Psoas muscle (tissue), 8 donors: ENCODE data around the gene PRSS50. TPM values are rescaled to one million over a fixed set of nuclear protein-coding genes. Genes with fewer than 3 reads are reported as not detected.

ENCODE experiments used
- ATAC-seq, 4 donors: fragments of 200-7000 bp; cut with Tn5 transposase; one replicate each; pipeline ENCODE4 v1.9.1; 2020; ENCODE audit warnings: moderate library complexity in 3 of 4, mild to moderate bottlenecking in 2 of 4
- DNase-seq, 2 donors: peaks; one replicate each; pipeline ENCODE4 v3.0.0-alpha.2; 2020
- H3K27ac ChIP-seq: fragments of 200-600 bp; one replicate; pipeline ENCODE4 v1.8.0; 2022
- H3K27me3 ChIP-seq, 3 donors: fragments of 200-600 bp in 1 of 3; one replicate each; pipeline versions ENCODE4 v1.6.1 to v1.8.0; 2013 to 2022; ENCODE audit warnings: low read length in 2 of 3, mild to moderate bottlenecking in 2 of 3, moderate library complexity in 1 of 3; ENCODE audit not compliant: insufficient read depth in 3 of 3
- H3K36me3 ChIP-seq, 2 donors: fragments of 200-600 bp in 1 of 2; one replicate each; pipeline versions ENCODE4 v1.6.1 to v1.8.0; 2013 to 2022; ENCODE audit warnings: low read depth in 1 of 2, mild to moderate bottlenecking in 1 of 2, moderate library complexity in 1 of 2; ENCODE audit not compliant: insufficient read depth in 1 of 2
- H3K4me1 ChIP-seq: fragments of 200-600 bp; one replicate; pipeline ENCODE4 v1.8.0; 2022
- H3K4me3 ChIP-seq: fragments of 200-600 bp; one replicate; pipeline ENCODE4 v1.8.0; 2022; ENCODE audit warnings: mild to moderate bottlenecking
- H3K9me3 ChIP-seq: fragments of 200-600 bp; one replicate; pipeline ENCODE4 v1.8.0; 2022
- WGBS, 3 donors: extraction: QIAGEN DNeasy Blood & Tissue Kit; methylation state at CpG; one replicate each; pipeline versions ENCODE4 v1.1.6 to v1.1.7; 2013; 5-methylcytosine and 5-hydroxymethylcytosine counted together
- intact Hi-C, 2 donors: fragments of 100-400 bp; cut with DNase I; formaldehyde crosslinking; loops; one replicate each; pipeline versions ENCODE4 v1.11.0 to v1.14.2; 2022
- polyA plus RNA-seq, 3 donors: library from polyadenylated mRNA; stranded (reverse); fragments of 200-250 nt; gene quantifications; one replicate each; pipeline ENCODE4 v1.2.3, GENCODE V29; 2013
- total RNA-seq, 4 donors: library from RNA; stranded (reverse); fragmentation: NEBNext Ultra II Directional in 2 of 4; extraction: Animal tissue kit (Norgen Biotek cat#: 25700) in 2 of 4; gene quantifications; one replicate each; pipeline versions ENCODE4 v1.2.1 to v1.2.4, GENCODE V29; 2021 to 2023
- TF ChIP-seq, protein P1 (sequence below): fragments of 200-600 bp; IDR thresholded peaks from one replicate; pipeline ENCODE4 v1.8.0; 2022; ENCODE audit warnings: antibody characterized with exemption
- donor health status: healthy with polysubstance abuse.
- donor health status: DM: no; HTN: no; CAD: no; lungs with moderate emphysema.
- donor health status: Bipolar disorder and iron deficiency.
- donor health status: healthy.
- donor health status: DM: yes; HTN: yes; CAD: no.
- donor health status: DM: no; HTN: no; CAD: no.
- donor health status: DM: no; HTN: no; CAD: no.
- donor health status: DM: yes; HTN: yes; CAD: no.

Gene PRSS50
- total and polyA plus RNA-seq, 7 donors = 0.01 to 0.34 (median 0.14) TPM; not detected in 1

DNA sequence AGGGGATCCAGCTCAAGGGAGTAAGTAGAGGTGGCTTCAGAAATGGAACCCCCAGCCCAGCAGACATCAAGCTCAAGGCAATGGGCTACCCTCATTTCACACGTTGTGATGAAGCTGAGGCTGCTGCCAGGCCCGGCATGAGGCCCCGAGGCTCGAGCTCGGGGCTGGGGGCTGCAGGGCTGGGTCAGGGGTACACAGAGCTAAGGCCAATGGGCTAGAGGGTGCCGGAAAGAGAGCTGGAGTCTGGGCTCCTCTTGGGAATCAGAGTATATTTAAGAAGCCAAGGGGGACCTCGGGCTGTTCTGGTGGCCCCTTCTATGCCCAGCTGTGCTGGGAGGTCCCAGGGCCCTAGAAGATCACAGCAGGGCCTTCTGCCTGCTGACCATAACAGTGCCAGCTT lies 7.4 kb downstream of the PRSS50 start:
- DNase-seq (no peak), ATAC-seq (no peak)
- intact Hi-C loops = no loop called here
- Histone ChIP-seq H3K9me3 (no peaks in the 10 kb centered on the region), H3K4me1 (peaks cover 20% of the 10 kb centered on the region), H3K4me3 (no peak overlapping the region), H3K36me3 (peaks cover 0 to 8% of the 10 kb centered on the region in 2 donors), H3K27me3 (no peaks in the 10 kb centered on the region), H3K27ac (no peak overlapping the region)
- WGBS, 3 donors = 82 to 91% (median 86%) methylated on average over 6 to 7 of the region's 7 CpGs
- TF ChIP-seq, protein P1, sequence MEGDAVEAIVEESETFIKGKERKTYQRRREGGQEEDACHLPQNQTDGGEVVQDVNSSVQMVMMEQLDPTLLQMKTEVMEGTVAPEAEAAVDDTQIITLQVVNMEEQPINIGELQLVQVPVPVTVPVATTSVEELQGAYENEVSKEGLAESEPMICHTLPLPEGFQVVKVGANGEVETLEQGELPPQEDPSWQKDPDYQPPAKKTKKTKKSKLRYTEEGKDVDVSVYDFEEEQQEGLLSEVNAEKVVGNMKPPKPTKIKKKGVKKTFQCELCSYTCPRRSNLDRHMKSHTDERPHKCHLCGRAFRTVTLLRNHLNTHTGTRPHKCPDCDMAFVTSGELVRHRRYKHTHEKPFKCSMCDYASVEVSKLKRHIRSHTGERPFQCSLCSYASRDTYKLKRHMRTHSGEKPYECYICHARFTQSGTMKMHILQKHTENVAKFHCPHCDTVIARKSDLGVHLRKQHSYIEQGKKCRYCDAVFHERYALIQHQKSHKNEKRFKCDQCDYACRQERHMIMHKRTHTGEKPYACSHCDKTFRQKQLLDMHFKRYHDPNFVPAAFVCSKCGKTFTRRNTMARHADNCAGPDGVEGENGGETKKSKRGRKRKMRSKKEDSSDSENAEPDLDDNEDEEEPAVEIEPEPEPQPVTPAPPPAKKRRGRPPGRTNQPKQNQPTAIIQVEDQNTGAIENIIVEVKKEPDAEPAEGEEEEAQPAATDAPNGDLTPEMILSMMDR = no peak

DNA sequence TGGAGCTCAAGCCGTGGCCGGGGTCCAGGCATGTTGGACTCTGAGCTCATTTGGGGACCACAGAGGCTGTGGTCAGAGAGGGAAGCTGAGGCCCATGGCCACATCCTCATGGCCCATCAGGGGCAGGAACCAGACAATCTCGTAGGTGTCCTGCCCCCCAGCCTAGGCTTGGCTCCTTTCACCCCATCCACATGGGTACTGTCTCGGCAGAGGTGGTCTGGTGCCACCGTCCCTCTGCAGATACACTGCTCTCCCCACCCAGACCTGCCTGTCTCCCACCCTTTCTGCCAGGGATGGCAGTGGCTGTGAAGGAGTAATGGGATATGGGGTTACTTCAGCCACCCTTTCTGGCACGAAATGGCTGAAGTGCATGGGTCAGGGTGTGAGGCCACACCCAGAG lies 7.9 kb downstream of the PRSS50 start:
- H3K27ac ChIP-seq = no peak overlapping the region
- peaks cover 24% of the 10 kb centered on the region for H3K4me1 ChIP-seq
- H3K27me3 ChIP-seq = no peaks in the 10 kb centered on the region
- no peak overlapping the region for H3K4me3 ChIP-seq
- intact Hi-C loops = loop anchor here (5.0 to 10.0 kb wide), 4 partner anchors 155 to 615 kb away; partner anchors contain the start of gene MYL3 (in 1 of the 2)
- TF ChIP-seq, protein P1 = no peak
- H3K9me3 ChIP-seq = no peaks in the 10 kb centered on the region
- ATAC-seq (no peak), DNase-seq (peak in 1 of 2 donors; percentile 23)
- peaks cover 0 to 8% of the 10 kb centered on the region in 2 donors for H3K36me3 ChIP-seq
- WGBS, 3 donors = 79 to 89% (median 84%) methylated on average over 6 of the region's 6 CpGs

DNA sequence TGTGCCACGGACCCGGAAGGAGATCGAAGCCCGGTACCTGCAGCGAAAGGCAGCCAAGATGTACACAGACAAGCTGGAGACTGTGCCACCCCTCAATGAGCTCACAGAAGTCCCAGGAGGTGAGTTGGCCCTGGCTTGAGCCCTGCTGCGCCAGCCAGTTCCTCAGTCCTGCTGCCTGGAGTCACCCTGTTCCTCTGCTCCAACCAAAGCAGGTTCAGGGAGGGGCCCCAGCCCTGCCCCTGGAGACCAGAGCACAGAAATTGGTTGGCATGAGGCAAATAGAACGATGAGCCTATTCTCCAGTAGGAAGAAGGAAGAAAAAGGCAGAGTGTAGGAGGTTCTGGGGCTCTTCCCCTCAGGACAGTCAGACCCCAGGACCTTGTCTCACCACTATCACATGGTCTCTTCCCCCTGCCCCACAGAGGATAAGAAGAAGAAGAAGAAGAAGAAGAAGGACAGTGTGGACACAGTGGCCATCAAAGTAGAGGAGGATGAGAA lies 8.5 kb downstream of the PRSS50 start:
- Histone ChIP-seq H3K27ac (no peak overlapping the region), H3K27me3 (no peaks in the 10 kb centered on the region), H3K4me1 (peaks cover 24% of the 10 kb centered on the region), H3K4me3 (no peak overlapping the region), H3K36me3 (peaks cover 0 to 8% of the 10 kb centered on the region in 2 donors), H3K9me3 (no peaks in the 10 kb centered on the region)
- WGBS, 3 donors = 92 to 96% (median 95%) methylated on average over 7 of the region's 7 CpGs
- TF ChIP-seq, protein P1 = no peak
- intact Hi-C loops = loop anchor here (5.0 to 10.0 kb wide), 4 partner anchors 156 to 616 kb away; partner anchors contain the start of gene MYL3 (in 1 of the 2)
- ATAC-seq = no peak
- DNase-seq = peak in 1 of 2 donors; percentile 42

DNA sequence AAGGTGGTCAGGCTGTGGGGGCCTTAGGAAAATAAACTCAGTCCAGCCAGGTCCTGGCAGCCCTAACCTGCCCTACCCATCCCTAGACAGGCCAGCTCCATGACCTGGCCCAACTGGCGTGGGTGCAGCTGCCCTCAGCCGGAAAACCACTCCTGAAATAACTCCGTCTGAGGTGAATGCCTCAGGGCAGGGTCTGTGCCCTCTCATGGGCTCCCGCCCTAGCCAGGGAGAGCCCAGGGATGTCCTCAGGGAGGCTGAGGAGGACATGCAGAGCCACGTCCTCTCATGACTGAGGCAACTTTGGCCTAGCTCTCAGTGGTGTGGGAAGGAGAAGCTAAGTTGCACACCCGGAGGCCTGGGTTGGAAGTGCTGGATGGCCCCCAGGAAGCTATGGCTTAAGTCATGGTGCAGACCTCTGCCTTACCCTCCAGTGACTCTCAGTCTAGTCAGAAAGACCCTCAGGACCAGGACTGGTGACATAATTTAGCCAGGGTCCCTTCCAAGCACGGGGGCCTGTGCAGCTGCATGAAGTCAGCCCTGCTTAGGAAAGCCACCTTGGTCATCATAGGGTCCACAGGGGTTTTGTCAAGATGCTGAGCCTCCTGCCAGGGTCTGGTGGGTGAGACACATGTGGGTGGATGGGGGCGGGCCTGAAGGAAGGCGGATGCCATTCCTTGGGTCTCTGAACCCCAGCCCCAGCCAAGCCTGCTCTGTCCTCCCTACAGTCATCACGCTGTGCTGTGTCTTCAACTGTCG lies 9.1 kb downstream of the PRSS50 start:
- Histone ChIP-seq H3K4me1 (peaks cover 24% of the 10 kb centered on the region), H3K27ac (no peak overlapping the region), H3K36me3 (peaks cover 0 to 8% of the 10 kb centered on the region in 2 donors), H3K9me3 (no peaks in the 10 kb centered on the region), H3K27me3 (no peaks in the 10 kb centered on the region), H3K4me3 (no peak overlapping the region)
- 58 to 77% (median 58%) methylated on average over 10 to 11 of the region's 11 CpGs for WGBS, 3 donors
- intact Hi-C loops = loop anchor here (5.0 to 10.0 kb wide), 4 partner anchors 156 to 616 kb away; partner anchors contain the start of gene MYL3 (in 1 of the 2)
- TF ChIP-seq, protein P1 = no peak
- peak in 2 of 4 donors; percentile 2 to 12 for ATAC-seq
- DNase-seq = peak in 1 of 2 donors; percentile 35
